HG03064 (cell line): ENCODE measurements around the gene P2RX6.
"Not testable (repeated sequence)": the region's sequence is repeated elsewhere in the genome, so short reads cannot be mapped to it uniquely, and the experiment has no call there.

ENCODE experiments used
- ATAC-seq: cut with Tn5 transposase; IDR thresholded peaks from one replicate; pipeline ENCODE4 v1.9.1; 2021; ENCODE audit warnings: low read depth; ENCODE audit not compliant: unreplicated experiment

The P2RX6 gene

DNA sequence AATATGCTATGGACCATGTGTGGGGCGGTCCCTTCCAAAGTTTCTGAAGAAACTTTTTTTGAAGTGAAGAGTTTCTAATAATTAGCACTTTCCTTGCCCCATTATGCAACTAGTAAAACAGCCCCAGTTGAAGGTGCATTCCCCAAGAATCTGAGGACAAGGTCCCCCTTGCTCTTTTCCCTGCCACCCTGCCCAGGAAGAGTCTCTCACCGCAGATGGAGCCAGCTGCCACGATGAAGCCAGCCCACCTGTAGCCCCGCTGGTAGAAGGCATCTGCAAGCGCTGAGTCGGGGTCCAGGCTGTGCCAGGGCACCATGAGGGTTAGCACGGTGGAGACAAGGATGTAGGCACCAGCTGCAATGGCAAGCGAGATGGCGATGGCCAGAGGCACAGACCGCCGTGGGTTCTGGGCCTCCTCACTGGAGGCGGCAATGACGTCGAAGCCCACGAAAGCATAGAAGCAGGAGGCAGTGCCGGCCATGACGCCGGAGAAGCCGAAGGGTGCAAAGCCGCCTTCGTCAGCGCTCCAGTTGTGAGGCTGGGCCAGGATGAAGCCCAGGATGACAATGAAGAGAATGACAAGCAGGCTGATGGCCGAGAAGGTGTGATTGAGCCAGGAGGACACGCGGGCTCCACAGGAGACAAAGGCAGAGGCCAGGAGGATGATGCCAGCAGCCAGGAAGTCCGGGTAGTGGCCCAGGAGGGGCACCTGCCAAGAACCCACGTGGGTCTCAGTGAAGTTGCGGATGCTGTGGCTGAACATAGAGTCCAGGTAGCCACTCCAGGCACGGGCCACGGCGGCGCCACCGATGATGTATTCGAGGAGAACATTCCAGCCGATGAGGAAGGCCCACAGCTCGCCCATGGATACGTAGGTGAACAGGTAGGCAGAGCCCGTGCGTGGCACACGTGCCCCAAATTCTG lies 15.9 kb downstream of the P2RX6 start:
- no peak for ATAC-seq

DNA sequence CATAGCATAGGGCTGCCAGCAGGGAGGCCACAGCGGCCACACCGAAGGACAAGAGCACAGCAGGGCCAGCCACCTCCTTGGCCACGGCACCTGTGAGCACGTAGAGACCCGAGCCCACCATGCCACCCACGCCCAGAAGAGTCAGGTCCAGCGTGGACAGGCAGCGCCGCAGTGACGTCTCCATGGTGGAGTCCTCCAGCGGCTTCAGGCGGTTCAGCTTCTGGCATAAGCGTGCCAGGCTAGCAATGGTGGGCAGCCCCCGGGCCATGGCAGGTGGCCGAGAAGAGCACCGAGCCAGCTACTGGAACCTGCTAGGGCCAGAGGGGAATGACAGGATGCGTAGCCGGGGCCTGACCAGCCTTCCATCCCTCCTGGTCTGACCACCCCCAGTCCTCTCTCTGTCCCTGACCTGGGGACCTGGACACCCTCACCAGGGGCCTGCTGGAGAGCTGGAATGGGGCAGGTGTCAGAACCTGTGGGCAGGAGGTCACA lies 16.6 kb downstream of the P2RX6 start:
- no peak for ATAC-seq

DNA sequence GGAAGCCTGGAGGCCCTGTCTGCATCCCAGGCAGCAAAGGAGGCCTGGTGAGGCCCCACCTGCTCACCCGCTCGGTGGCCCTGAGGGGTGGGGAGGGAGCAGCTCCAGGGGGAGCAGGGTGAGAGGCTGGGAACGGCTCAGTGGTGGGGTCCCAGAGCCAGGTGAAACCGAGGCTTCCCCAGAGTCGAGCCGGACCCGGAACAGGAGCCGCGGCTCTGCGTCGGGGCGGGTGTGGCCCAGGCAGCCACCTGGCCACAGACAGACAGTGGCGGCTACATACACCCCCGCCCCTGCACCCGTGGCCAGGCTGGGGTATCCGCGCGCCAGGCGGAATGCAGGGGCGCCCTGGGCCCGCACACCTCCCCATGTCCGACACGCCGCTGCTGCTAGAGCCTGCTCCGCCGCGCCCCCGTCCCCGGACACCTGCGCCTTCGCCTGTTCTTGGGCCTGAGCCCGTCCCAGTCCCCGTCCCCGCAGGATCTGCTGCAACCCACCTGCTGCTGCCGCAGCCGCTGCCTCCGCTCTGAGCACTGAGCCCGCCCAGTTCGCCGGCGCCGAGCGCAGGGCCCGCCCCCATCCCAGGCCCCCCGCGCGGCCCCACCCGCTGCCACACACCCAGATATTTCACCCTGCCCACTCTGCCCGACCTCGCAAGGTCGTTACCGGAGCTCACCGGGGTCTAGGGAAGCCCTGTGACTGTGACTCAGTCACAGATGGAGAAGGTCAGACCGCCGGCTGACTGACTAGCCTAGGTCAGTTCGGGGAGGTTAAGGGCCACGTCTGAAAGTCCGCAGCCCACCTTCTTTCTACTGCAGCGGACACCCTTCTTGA lies 17.3 kb downstream of the P2RX6 start, which contains the start of gene SLC7A4:
Gene SLC7A4 (minus strand): TSS at position 525 of the 831 bp plus-strand sequence. CDS start 749 bp downstream, outside the sequence.
- no peak for ATAC-seq

DNA sequence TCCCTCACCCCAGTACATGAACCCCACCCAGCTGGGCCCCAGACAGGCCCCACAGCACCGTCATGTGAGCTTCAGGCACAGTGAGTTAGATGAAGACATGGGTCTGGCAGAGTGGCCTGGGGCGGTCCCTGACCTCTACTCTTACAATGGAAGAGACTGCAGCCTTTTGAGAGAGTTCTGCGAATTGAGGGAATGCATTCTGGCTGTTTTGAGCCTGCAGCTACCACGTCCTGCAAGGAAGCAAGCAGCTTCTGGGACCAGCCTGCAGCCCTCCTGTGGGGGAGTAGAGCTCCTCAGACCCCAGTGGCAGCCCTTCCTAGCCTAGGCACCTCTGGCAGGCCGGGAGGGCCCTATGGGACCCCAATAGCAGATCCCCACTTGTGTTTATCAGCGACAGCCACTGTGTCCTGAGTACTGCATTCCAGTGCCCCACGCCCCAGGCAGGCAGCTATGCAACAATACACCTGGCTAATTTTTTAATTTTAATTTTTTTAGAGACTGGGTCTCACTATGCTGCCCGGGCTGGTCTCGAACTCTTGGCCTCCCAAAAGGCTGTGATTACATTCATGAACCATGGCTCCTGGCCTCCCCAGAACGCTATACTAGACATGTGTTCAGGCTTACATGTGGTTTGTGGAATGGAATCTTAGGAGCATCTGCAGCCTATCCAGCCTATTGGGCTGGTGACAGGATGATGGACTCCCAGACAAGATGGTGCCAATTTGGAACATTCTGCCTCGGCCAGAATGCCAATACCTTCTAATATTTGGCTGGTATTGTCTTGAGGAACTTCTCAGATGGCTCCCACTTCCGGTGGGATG lies 18.1 kb downstream of the P2RX6 start:
- ATAC-seq = no peak

DNA sequence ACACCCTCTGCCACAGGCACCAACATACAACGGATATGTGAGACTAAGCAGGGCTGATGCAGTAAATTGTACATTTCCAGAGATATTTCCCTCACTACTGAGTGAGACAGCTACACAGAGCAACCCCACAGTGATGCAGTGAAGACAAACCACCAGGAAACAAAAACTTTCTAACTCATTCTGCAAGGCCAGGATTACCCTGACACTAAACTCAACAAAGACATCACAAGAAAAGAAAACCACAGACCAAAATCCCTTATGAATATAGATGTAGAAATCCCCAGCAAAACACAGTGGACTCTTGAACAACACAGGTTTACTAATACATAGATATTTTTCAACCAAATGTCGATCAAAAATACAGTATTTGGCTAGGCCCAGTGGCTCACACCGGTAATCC lies 18.9 kb downstream of the P2RX6 start:
- no peak for ATAC-seq

DNA sequence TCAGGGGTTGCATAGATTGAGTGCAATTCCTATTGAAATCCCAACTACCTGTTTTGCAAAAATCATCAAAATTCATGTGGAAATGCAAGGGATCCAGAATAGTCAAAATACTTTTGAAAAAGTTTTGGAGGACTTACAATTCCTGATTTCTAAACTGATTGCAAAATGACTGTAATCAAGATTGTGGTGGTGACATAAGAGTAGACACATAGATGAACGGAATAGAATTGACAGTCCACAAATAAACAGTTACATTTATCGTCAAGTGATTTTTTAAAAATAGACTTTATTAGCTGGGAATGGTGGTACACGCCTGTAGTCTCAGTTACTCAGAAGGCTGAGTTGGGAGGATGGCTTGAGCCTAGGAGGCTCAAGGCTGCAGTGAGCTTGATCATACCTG lies 20.0 kb downstream of the P2RX6 start:
- ATAC-seq = no peak

DNA sequence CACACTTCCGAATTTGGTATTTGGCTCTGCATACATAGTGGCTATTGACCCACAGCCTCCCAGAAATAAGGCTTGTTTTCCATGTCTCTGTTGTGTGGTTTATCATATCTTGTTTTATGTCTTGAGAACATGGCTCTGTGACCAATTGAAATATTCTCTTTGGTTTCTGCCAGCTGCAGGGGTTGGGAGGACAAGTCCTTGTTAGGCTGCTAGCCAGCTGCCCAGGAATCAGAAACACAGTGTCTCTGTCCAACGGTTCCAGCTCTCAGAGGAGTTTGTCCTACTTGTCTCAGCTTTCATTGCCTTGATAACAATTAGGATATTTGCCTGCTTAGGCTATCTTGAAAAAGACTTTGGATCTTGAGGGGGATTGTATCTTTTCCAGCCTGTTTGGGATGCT lies 23.4 kb downstream of the P2RX6 start:
- ATAC-seq = no peak

DNA sequence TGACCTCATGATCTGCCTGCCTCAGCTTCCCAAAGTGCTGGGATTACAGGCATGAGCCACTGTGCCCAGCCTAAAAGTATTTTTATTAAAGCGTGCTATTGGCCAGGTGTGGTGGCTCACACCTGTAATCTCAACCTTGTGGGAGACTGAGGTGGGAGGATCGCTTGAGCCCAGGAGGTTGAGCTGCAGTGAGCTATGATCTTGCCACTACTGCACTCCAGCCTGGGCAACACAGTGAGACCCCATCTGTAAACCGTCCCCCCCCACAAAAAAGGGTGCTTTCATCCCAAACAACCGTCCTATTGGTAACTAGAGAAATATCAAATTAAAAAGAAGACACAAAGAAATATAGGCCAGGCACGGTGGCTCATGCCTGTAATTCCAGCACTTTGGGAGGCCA lies 24.2 kb downstream of the P2RX6 start:
- ATAC-seq = not testable (repeated sequence)

DNA sequence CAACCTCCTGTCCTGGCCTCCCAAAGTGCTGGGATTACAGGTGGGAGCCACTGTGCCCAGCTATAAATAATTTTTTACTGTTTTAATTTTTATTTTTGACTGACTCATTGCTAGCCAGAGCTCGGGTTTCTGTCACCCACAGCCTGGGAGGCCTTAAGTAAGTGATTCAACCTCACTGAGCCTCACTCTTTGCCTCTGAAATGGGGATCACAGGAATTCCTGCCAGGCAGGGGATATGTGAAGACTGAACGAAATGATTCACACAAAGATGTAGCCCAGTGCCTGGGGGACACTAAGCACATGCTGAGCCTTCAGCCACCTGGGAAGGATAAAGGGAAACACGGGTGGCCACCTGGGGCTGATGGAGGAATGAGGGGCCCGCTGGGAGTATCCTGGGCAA lies 27.0 kb downstream of the P2RX6 start:
- ATAC-seq = no peak

DNA sequence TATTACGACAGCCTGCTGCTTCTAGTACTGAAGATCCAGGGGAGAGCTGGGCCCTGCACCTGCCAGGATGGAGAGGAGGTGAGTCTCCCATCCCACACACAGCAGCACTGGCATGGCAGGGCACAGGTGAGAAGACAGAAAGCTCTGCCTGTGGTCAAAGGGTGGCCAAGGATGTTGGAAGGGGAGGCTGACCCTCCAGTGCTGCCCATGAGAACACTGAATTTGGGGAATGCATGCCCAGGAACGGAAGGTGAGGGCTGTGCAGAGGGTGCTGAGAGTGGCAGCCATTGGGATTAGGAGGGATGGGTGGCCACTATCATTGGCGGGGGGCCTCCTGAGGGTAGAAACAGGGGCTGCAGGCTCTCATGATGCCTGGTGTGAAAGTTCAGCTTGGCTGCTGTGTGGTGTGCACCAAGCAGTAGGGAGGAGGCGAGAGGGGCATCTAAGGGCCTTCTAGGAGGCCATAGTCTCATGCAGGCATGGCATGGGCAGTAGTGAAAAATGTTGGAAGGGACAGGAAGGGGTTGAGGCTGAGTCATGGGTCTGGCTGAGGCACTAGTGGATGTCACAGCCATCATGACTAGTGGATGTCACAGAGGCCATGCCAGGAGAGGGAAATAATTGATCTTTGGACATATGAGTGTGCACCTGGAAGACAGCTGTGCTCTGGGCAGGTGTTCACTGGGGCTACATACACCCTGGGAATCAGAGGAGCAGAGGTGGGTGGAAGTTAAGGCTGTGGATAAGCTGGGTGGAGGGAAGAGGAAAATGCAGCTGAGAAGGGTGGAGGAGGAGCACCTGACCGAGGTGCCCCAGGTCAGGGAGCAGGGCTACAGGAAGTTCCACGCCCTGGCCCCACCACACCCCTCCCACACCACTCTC lies 28.3 kb downstream of the P2RX6 start:
- ATAC-seq = no peak

DNA sequence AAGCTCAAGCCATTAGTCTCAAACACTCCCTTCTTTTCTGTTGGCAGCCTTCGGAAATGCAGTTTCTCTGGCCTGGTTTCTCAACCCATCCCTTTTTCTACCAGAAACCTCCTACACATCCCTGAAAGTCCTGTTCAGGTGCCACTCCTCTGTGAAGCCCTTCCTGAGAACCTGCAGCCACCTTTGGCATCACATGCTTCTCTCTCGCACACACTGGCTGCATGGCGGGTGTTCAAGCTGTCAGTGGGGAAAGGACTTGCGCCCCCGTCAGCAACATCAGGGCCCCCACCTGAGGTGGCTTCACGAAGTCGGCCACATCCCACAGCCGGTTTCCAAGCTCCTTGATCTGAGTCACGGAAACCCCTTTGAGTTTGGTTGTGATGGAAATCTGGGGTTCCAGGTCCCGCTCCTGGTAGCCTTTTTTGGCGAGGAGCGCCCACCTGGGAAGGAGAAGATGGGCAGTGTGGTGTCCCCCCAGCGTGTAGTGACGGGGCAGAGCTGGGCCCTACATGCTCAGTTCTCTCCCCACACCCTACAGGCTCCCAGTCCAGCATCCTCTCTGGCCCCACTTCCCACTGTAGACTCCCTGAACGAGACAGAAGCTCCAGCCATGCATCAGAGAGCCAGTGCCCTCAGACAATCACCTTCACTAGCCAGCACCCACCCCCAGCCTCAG lies 29.0 kb downstream of the P2RX6 start:
- no peak for ATAC-seq

DNA sequence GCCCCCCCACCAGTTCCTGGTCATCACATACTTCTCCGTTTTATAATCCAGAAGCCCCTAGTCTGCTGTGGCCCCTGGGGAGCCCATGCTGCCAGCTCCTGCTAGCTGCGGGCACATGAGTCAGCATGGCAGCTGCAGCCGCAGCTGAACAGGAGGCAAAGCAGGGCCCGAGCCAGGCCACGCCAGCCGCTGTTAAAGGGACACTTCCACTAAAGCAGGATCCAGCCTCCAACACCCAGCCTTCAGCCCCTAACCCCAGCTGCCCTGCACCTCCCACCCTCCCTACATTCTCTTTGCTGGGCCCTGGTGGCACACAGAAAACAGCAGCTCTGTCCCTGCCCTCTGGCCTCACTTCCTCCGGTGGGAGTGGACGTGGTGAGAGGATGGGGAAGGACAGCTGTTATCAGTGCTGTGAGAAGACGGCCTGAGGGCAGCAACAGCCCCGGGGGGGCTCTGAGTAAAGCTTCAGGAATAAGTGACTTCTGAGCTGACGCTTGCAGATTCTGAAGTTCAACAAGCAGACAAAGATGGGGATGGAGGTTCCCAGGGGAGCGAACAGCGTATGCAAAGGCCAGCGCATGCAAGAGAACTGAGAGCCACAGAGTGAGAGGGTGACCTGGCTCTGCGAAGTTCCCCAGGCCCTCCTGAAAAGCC lies 30.1 kb downstream of the P2RX6 start:
- ATAC-seq = no peak

DNA sequence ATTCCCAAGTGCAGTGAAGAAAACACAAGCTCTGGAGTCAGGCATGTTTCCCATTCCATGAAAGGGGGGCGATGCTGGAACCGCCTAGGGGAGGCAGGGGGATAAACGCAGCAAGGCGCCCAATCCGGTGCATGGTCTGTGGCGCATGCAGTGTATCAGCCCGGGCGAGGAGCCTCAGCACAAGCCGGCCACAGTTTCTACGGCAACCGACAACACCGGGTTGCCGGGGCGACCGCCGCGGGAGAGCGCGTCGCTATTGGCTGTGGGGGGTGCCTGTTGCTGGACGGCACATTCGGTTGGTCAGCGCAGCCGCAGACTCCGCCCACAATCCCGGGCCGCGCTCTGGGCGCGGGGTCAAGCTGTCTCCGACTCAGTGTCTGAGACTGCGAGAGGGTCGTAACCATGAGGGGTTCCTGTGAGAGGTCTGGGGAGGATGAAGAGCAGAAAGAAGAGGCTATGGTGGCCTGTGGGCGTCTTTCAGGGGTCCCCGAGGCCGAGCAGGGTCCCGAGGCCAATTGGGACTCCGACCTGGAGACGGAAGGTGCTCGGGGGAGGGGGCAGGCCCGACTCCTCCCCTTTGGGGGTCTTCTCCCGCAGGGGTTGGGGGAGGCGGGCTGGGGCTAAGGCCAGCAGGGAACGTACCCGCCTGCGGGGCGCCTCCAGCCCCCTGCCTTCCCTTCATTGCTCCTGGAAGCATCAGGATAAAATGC lies 30.8 kb downstream of the P2RX6 start, which contains the start of gene LRRC74B:
Gene LRRC74B (plus strand): TSS at position 362 of the 710 bp plus-strand sequence. CDS start 41 bp downstream, at position 403.
- no peak for ATAC-seq

DNA sequence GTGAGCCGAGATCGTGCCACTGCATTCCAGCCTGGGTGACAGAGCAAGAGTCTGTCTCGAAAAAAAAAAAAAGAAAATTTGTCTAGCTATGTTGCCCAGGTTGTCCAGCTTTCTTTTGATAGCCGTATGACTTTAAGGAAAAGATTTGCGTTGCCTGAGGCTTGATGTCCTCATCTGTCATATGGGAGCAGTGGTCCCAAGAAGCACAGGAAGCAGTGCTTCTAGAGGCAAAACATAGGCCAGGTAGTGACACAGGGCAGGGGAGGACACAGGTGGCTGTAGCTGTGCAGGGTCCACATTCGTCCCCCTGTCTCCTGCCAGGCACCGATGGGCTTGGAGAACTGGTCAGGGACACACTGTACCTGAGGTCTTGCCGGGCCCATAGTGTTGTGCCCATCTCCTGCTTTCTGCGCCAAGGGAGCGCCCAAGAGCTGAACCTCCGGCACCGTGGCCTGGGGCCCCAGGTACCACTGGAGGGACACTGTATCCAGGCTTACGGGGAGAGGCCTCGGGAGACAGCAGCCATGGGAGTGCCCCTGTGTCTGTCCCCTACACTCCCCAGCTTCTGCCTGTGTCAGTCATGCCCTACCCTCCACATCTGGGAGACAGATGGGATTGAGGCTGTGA lies 32.2 kb downstream of the P2RX6 start:
- ATAC-seq = no peak

DNA sequence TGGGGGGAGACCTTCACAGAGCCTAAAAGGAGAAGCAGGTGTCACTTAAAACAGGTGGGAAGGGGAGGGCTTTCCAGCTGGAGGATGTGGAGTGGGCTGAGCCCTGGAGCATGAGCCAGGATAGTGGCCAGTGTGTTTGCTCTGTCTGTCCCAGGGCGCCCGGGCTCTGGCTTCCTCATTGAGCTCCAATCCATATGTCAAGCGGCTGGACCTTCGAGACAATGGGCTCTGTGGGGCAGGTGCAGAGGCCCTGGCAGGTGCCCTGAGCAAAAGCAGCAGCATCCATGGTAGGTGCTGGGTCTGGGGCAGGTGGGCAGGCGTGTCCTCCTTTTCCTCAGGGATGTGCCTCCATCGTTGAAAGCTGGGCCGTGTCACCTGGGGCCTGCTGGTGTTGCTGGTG lies 32.8 kb downstream of the P2RX6 start:
- ATAC-seq = no peak

DNA sequence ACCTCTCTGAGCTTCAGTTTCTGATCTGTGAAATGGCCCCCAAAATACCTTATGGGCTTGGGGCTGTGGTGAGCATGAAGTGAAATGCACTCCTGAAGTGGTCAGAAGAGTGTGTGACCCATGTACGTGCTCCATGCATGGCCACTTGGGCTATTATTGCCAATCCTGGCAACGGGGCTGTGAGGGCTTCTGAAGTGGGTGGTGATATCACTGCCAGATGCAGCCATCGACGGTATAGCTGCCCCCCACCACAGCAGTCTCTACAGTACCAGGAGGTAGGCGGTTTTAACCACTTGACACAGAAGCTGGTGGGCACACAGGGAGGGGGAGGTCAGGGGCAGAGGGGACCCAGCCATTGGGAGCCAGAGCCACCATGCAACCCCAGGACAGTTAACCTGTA lies 33.5 kb downstream of the P2RX6 start:
- not testable (repeated sequence) for ATAC-seq

DNA sequence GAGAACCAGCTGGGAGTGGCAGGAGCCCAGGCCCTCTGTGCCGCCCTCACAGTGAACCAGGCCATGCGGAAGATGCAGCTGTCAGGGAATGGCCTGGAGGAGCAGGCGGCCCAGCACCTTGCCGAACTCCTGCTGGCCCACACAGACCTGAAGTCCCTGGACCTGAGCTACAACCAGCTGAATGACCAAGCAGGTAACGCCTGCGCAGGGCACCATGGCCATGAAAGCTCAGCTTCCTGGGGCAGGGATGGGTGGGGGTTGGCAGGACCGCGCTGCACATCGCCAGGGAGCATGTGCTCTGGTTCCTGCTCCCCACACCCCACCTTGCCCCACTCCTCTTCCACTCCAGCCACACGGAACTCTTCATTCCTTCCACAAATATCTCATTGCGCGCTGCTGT lies 34.0 kb downstream of the P2RX6 start:
- ATAC-seq = not testable (repeated sequence)
